ENCODE measurements around the gene SETD2.

DNA sequence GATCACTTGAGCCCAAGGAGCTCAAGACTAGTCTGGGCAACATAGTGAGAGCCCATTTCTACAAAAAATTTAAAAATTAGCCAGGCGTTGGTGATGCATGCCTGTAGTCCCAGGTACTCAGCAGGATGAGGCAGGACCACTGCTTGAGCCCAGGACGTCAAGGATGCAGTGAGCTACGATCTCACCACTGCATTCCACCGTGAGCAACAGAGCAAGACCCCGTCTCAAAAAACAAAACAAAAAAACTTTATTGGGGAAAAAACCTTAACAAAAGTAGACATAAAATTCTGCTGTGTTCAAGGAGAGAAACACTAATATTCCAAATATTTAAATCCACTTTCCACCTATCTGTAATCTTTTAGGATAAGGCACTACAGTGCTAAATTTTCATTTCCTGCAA lies 20.8 kb downstream of the SETD2 start:
- no peak for TF ChIP-seq ZZZ3 (IDR thresholded peaks at IDR 0.05)
- no peak for TF ChIP-seq MEF2A (IDR thresholded peaks at IDR 0.05; ENCODE audit: control insufficient read depth, low read depth, low read length)
